ENCODE measurements around the gene PHYKPL.

DNA sequence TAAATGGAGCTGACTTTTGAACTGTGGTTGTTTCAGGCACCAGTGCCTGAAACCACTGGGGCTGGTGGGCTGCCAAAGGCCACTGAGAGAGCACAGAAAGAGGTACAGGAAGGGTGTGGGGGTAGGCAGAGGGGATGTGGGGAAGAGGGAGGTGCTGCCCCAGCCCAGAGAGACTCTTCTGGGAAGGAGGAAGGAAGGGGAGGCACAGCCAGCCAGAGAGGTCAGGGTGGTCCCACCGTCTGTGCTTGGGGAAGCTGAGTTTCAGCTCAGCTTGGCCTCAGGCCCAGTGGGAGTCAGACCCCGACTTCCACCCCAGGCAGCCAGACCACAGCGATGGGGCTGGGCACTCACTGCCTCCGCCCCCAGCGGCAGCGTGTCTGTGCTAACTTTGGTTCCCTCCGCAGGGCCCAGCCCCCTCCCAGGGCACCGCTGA lies 8.6 kb upstream of the PHYKPL start:
- TF ChIP-seq, protein P1, sequence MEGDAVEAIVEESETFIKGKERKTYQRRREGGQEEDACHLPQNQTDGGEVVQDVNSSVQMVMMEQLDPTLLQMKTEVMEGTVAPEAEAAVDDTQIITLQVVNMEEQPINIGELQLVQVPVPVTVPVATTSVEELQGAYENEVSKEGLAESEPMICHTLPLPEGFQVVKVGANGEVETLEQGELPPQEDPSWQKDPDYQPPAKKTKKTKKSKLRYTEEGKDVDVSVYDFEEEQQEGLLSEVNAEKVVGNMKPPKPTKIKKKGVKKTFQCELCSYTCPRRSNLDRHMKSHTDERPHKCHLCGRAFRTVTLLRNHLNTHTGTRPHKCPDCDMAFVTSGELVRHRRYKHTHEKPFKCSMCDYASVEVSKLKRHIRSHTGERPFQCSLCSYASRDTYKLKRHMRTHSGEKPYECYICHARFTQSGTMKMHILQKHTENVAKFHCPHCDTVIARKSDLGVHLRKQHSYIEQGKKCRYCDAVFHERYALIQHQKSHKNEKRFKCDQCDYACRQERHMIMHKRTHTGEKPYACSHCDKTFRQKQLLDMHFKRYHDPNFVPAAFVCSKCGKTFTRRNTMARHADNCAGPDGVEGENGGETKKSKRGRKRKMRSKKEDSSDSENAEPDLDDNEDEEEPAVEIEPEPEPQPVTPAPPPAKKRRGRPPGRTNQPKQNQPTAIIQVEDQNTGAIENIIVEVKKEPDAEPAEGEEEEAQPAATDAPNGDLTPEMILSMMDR (conservative IDR thresholded peaks at IDR 0.05; ENCODE audit: low read depth, low read length): no peak
- no peak for TF ChIP-seq EZH2 (IDR thresholded peaks at IDR 0.05; ENCODE audit: borderline replicate concordance, low read depth, low read length, poor library complexity, severe bottlenecking)
